ENCODE measurements around the gene CCDC182.

The CCDC182 gene

GRCh38 chr17:57707892-57708291 lies 37.2 kb downstream of the CCDC182 start:
- H3K27me3 ChIP-seq (ENCODE audit: insufficient read depth, poor library complexity, severe bottlenecking) = peaks cover 10% of the 10 kb centered on the region
- TF ChIP-seq CTCF (IDR thresholded peaks at IDR 0.05; ENCODE audit: poor library complexity, severe bottlenecking) = no peak
- H3K27ac ChIP-seq (ENCODE audit: poor library complexity, severe bottlenecking) = no peak overlapping the region
- H3K36me3 ChIP-seq (ENCODE audit: low read depth) = no peaks in the 10 kb centered on the region
- ATAC-seq (ENCODE audit: low read depth) (no peak), DNase-seq (ENCODE audit: low spot score) (no peak)
- no peaks in the 10 kb centered on the region for H3K9me3 ChIP-seq (ENCODE audit: severe bottlenecking)
- H3K4me3 ChIP-seq (ENCODE audit: severe bottlenecking) = no peak overlapping the region
- no peaks in the 10 kb centered on the region for H3K4me1 ChIP-seq (ENCODE audit: insufficient read depth, poor library complexity, severe bottlenecking)

DNA sequence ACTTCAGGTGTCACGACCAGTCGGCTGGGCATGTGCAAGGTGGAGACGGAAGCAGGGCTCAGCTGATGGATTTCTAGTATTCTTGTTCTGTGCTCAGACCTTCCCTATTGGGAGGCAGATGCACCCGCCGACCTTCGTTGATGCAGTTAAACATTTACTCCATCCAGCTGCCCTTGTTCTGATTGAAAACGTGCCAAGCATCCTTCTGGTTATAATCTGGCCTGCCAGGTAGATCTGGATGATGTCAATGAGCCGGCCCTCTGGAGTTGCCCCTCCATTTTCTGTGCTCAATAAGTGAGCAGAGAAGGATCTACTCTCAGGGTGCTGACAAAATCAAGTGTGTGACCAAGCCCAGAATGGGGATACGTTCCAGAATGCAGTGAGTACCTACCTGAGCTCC lies 38.3 kb downstream of the CCDC182 start:
- Histone ChIP-seq H3K36me3 (ENCODE audit: low read depth) (no peaks in the 10 kb centered on the region), H3K9me3 (ENCODE audit: severe bottlenecking) (no peaks in the 10 kb centered on the region), H3K4me1 (ENCODE audit: insufficient read depth, poor library complexity, severe bottlenecking) (no peaks in the 10 kb centered on the region), H3K4me3 (ENCODE audit: severe bottlenecking) (no peak overlapping the region), H3K27me3 (ENCODE audit: insufficient read depth, poor library complexity, severe bottlenecking) (peaks cover 7% of the 10 kb centered on the region), H3K27ac (ENCODE audit: poor library complexity, severe bottlenecking) (no peak overlapping the region)
- no peak for DNase-seq (ENCODE audit: low spot score)
- no peak for TF ChIP-seq CTCF (IDR thresholded peaks at IDR 0.05; ENCODE audit: poor library complexity, severe bottlenecking)
- no peak for ATAC-seq (ENCODE audit: low read depth)

GRCh38 chr17:57705921-57706695 lies 39.0 kb downstream of the CCDC182 start:
- H3K36me3 ChIP-seq (ENCODE audit: low read depth) = no peaks in the 10 kb centered on the region
- no peak for ATAC-seq (ENCODE audit: low read depth)
- H3K4me3 ChIP-seq (ENCODE audit: severe bottlenecking) = no peak overlapping the region
- H3K27ac ChIP-seq (ENCODE audit: poor library complexity, severe bottlenecking) = no peak overlapping the region
- H3K27me3 ChIP-seq (ENCODE audit: insufficient read depth, poor library complexity, severe bottlenecking) = peaks cover 5% of the 10 kb centered on the region
- no peaks in the 10 kb centered on the region for H3K4me1 ChIP-seq (ENCODE audit: insufficient read depth, poor library complexity, severe bottlenecking)
- no peak for DNase-seq (ENCODE audit: low spot score)
- TF ChIP-seq CTCF (IDR thresholded peaks at IDR 0.05; ENCODE audit: poor library complexity, severe bottlenecking) = no peak
- no peaks in the 10 kb centered on the region for H3K9me3 ChIP-seq (ENCODE audit: severe bottlenecking)

DNA sequence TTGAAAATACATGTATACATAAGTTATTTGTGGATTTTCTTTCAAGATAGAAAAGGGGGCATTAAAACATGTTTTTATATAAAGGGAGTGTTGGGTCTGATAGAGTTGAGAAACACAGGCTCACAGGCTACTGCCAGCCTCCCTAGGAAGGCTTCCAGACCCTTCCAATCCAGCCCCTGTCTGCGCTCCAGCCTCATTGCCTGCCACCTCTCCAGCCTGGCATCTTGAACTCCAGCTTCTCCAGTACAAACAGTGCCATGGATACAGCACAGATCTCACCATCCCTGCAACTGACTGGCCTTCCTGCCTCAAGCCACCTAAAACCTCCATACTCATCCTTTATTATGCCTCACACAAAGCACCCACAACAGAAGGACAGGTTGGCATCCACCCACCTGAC lies 40.7 kb downstream of the CCDC182 start:
- DNase-seq (ENCODE audit: low spot score) (no peak), ATAC-seq (ENCODE audit: low read depth) (no peak)
- Histone ChIP-seq H3K27ac (ENCODE audit: poor library complexity, severe bottlenecking) (no peak overlapping the region), H3K27me3 (ENCODE audit: insufficient read depth, poor library complexity, severe bottlenecking) (peaks cover 11% of the 10 kb centered on the region), H3K4me1 (ENCODE audit: insufficient read depth, poor library complexity, severe bottlenecking) (no peaks in the 10 kb centered on the region), H3K4me3 (ENCODE audit: severe bottlenecking) (no peak overlapping the region), H3K36me3 (ENCODE audit: low read depth) (no peaks in the 10 kb centered on the region), H3K9me3 (ENCODE audit: severe bottlenecking) (no peaks in the 10 kb centered on the region)
- no peak for TF ChIP-seq CTCF (IDR thresholded peaks at IDR 0.05; ENCODE audit: poor library complexity, severe bottlenecking)

- H3K27me3 ChIP-seq (ENCODE audit: insufficient read depth, poor library complexity, severe bottlenecking) = peaks cover 12% of the 10 kb centered on the region
- H3K27ac ChIP-seq (ENCODE audit: poor library complexity, severe bottlenecking) = no peak overlapping the region
- no peak for TF ChIP-seq CTCF (IDR thresholded peaks at IDR 0.05; ENCODE audit: poor library complexity, severe bottlenecking)
- no peaks in the 10 kb centered on the region for H3K4me1 ChIP-seq (ENCODE audit: insufficient read depth, poor library complexity, severe bottlenecking)
- no peaks in the 10 kb centered on the region for H3K9me3 ChIP-seq (ENCODE audit: severe bottlenecking)
- no peaks in the 10 kb centered on the region for H3K36me3 ChIP-seq (ENCODE audit: low read depth)
- no peak overlapping the region for H3K4me3 ChIP-seq (ENCODE audit: severe bottlenecking)
- ATAC-seq (ENCODE audit: low read depth) = no peak
- DNase-seq (ENCODE audit: low spot score) = no peak
Observed at GRCh38 chr17:57703273-57703672, 41.8 kb downstream of the CCDC182 start.

All from RWPE2 (cell line).